ENCODE data around the gene PACSIN1.

PACSIN1 gene

DNA sequence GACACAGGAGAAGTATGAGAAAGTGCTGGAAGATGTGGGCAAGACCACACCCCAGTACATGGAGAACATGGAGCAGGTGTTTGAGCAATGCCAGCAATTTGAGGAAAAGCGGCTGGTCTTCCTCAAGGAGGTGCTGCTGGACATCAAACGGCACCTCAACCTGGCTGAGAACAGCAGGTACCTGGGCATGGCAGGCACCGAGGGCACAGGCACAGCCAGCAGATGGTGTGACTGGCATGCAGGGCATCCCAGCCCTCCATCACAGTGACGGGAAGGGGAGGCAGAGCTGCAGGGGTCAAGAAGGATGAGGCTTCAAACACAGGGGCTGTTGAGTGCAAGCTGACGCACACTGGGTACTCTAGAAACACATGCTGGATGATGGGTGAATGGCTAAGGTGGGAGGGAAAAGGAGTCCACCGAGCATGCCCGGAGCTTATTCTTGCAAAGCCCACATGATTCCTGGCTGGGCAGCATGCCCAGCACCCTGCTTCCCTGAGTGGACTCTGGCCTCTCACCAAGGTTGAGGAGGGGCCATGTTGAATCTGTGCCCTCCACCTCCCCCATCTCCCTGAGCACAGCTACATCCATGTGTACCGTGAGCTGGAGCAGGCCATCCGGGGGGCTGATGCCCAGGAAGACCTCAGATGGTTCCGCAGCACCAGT lies 63.9 kb downstream of the PACSIN1 start:
- H3K4me3 ChIP-seq (ENCODE audit: low read depth, low read length) = no peak overlapping the region
- no peak for TF ChIP-seq CTCF (IDR thresholded peaks at IDR 0.05; ENCODE audit: low read depth, low read length)

GRCh38 chr6:34530753-34531365 lies 65.0 kb downstream of the PACSIN1 start:
- no peak for TF ChIP-seq CTCF (IDR thresholded peaks at IDR 0.05; ENCODE audit: low read depth, low read length)
- no peak overlapping the region for H3K4me3 ChIP-seq (ENCODE audit: low read depth, low read length)

DNA sequence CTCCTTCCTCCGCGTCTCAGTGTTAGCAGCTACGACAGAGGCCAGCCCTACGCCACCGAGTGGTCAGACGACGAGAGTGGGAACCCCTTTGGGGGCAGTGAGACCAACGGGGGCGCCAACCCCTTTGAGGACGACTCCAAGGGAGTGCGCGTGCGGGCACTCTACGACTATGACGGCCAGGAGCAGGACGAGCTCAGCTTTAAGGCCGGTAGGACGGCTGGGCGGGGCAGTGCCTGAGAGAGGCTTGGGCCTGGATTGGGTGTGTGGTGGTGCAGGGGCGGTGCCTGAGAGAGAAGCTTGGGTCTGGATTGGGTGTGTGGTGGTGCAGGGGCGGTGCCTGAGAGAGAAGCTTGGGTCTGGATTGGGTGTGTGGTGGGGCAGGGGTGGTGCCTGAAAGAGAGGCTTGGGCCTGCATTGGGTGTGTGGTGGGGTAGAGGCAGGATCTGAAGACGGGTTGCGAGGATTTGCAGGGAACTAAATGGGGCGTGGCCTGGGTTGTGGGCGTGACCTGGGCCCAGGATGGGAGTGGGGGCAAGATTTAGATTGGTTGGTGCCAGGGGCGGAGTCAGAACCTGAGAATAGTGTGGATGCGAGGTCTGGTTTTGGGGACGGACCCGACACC lies 65.8 kb downstream of the PACSIN1 start:
- TF ChIP-seq CTCF (IDR thresholded peaks at IDR 0.05; ENCODE audit: low read depth, low read length) = no peak
- H3K4me3 ChIP-seq (ENCODE audit: low read depth, low read length) = no peak overlapping the region

GRCh38 chr6:34532230-34532629 lies 66.4 kb downstream of the PACSIN1 start:
- H3K4me3 ChIP-seq (ENCODE audit: low read depth, low read length) = no peak overlapping the region
- no peak for TF ChIP-seq CTCF (IDR thresholded peaks at IDR 0.05; ENCODE audit: low read depth, low read length)

DNA sequence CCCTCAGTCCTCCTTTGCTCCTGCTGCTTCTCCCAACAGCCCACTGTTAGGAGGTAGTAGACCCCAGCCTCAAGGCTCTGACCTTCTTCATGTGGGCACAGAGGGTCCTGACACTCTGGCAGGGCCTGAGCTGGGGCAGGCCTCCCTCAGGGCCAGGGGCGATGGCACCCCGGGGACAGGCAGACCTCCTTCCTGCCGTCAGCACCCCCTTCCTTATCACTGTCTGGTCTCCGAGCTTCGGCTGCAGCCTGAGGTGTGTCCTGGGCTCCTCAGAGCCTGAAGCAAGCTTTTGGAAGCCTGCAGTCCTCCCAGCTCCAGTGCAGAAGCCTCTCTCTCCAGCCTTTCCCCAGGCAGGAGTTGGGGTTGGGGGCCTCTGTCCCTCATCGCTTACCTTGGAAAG lies 68.3 kb downstream of the PACSIN1 start:
- no peak for TF ChIP-seq CTCF (IDR thresholded peaks at IDR 0.05; ENCODE audit: low read depth, low read length)
- no peak overlapping the region for H3K4me3 ChIP-seq (ENCODE audit: low read depth, low read length)

DNA sequence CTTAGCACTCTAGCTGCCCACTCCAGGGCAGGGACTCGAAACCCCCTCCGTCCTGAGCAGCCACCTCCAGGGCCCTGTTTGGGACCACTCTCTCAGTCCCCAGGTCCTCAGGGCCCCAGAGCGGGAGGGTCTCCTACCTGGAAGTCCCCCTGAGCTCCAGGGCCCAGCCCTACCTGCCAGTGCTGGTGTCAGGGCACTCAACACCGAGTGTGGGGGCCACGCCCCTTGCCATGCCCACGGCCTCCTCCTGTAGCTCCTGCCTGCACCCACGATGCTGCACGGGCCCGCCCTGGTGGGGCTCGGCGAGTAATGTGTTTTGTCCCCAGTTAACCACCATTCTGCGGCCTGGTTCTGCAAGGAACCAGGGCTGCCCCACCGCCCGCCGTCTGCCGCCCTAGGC lies 68.8 kb downstream of the PACSIN1 start:
- H3K4me3 ChIP-seq (ENCODE audit: low read depth, low read length) = no peak overlapping the region
- no peak for TF ChIP-seq CTCF (IDR thresholded peaks at IDR 0.05; ENCODE audit: low read depth, low read length)

DNA sequence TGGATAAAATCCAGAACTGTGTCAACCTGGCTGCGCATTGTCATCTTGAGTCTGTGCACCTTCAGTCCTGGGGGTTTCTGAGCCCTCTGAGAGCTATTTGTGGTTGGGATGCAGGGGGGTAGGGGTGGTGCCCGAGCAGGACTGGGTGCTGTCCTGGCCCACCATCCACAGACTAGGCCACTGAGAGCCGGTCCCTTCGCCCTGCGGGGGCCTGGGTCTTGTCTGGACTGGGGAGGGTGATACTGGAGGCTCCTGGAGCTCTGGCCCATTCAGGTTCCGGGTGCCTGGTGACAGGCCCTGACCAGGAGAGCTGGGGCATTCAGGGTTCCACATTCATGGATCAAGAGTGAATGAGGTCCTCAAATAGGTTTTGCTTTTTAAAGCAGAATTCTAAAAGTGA lies 69.3 kb downstream of the PACSIN1 start:
- H3K4me3 ChIP-seq (ENCODE audit: low read depth, low read length) = no peak overlapping the region
- TF ChIP-seq CTCF (IDR thresholded peaks at IDR 0.05; ENCODE audit: low read depth, low read length) = no peak
